8988T (cell line): ENCODE measurements around the gene TP73.

Experiments
- DNase-seq: peaks from one replicate; pipeline ENCODE4 v3.0.0; 2011

Gene TP73

DNA sequence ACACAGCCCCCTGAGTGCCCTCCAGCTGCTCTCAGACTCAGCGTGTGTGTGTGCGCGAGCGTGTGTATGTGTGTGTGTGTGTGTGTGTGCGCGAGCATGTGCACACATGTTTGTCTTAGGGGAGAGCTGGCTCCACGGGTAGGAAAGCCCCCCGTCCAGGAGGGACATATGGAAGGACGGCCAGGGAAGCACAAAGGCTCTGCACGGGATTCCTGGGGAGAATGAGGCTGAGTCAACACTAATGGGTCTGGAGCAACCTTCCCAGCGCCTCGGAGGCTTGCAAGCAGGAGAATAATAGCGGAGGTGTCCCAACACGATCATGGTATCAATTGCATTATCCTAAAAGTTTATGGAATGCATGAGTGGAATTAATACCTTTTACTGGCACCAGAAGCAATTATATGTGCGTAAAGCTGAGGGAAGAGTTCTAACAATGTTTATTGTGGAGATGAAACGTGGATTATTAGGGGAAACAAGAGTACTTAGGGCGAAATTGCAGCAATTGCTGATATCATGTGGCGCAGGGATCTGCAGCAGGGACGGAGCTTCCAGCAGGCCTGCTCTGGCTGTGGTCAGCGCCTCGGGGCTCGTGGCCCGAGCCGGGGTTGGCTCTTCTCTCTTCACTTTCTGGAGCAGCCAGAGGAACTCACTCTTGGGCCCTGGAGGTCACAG lies 59.6 kb downstream of the TP73 start:
- DNase-seq: no peak

GRCh38 chr1:3712573-3713535 lies 60.5 kb downstream of the TP73 start:
- no peak for DNase-seq

DNA sequence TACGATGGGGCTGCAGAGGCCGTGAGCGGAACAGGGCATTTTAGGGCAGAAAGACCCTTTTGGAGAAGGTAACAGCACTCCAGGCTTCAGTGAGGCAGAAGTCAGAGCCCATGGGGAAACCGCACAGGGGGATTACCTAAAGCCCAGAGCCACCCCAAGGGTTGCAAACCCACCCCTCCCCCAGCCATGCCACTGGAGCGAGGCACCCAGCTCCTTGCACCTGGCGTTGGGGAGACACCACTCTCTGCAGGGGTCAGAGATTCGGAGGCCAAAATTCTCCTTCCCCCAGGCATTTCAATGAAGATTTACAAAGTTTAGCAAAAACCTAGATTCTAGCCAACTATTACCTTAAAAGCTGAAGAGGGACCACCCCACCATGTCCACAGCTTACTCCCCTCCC lies 61.5 kb downstream of the TP73 start:
- DNase-seq: no peak

DNA sequence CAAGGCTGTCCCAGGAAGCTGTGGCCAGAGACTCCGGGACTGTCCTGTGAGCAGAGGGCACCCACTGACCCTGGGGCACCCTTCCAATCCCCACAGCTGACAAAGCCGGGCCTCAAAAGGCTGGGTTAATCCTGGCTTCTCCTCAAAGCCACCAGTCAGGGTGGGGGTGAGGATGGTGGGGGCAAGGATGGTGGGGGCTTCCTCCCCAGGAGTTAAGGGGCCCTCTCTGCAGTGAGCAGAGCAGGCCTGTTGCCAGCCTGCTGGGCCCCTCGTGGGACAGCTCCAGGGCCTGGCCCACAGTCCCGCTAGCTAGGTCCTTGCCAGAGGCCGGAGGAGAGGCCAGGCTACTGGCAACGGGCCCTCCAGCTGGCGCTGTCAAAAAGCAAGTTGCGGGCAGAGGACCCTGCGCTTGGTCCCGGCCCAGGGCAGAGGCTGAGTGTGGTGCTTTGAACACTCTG lies 62.0 kb downstream of the TP73 start:
- no peak for DNase-seq

GRCh38 chr1:3714814-3715213 lies 62.5 kb downstream of the TP73 start:
- DNase-seq: no peak

DNA sequence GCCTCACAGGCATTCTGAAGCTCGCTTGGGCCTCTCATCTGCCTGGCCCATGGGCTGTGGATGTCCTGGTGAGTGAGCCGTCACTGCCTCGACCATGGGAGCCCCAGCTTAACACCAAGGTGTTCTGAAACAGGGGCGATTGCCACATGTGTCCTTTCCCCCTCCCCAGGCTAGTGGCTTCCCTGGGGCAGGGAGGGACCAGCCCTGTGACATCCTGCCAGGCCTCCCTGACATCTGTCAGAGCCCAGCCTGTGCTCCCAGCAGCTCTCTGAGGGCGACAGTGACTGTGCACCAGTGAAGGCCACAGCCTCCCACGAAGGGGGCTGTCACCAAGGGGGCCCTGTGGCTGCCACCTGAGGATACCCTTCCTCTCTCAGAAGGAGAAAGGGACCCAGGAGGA lies 64.0 kb downstream of the TP73 start:
- no peak for DNase-seq

DNA sequence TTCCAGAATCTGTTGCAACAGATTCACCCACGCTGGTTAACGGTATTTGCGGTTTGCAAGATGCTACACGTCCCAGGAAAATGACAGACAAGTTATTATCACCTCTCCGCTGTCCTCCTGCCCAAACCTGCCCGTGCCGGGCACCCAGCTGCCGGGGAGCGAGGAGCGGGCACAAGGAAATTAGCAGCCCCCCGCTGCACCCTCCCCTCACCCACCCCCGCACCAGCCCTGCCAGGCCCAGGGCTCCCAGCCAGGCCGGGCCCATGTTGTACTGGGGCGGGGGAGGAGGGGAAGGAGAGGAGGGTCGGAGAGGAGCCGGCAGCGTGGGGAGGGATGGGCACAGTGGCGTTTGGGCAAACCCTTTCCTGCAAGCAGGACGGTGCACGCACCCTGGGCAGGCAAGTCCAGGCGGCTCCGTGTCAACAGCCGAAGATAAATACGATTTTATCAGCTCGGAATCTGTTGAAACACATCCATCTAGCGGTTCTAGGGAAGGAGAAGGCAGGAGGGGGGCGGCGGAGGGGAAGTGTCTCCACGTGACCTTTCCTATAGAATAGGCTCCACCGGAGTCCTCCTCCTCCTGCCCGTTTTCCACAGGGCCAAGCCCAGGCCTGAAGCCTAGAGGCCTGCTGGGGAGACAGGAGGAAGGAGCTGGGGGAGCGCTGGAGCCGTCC lies 64.9 kb downstream of the TP73 start:
- no peak for DNase-seq

- DNase-seq: no peak
Observed at GRCh38 chr1:3717715-3718601, 65.6 kb downstream of the TP73 start.

DNA sequence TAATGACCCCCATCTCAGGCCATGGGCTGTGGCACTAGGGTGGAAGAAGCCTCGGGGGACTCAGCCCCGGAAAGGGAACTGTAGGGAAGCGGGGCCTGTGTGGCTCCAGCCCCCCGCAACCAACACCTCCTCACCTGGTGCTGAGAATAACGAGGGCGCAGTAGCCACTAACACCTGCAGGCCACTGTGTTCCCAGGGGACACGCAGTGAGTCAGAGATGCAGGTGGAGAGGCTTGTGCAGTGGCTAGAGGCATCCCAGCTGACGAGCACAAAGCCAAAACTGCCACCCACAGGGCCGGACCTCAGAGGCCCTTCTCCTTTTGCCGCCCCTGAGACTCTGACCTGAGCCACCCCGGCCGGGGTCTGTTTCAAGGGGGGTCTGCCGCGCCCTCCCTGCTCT lies 66.4 kb downstream of the TP73 start:
- DNase-seq: no peak

DNA sequence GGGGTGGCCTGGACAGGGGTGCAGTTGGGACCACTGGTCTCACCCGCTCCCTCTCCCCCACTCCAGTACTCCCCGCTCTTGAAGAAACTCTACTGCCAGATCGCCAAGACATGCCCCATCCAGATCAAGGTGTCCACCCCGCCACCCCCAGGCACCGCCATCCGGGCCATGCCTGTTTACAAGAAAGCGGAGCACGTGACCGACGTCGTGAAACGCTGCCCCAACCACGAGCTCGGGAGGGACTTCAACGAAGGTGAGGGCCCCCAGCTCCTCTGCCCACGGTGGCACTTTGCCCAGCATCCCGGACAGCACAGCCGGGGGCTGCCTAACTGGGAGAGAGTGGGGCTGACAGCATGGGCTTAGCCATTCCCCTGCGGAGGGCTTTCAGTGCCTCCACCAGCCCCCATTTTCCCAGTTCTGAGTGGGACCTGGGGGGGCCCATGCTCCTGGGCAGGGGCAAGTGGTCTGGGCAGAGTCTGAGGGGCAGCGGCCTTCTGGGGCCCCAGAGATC lies 69.7 kb downstream of the TP73 start:
- DNase-seq: no peak

DNA sequence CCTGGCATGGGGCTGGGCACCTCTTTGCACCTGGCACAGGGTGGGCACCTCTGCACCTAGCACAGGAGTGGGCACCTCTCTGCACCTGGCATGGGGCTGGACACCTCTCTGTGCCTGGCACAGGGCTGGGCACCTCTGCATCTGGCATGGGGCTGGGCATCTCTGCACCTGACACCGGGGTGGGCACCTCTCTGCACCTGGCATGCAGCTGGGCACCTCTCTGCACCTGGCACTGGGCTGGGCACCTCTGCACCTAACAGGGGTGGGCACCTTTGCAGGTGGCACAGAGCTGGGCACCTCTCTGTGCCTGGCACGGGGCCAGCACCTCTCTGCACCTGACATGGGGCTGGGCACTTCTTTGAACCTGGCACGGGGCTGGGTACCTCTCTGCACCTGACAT lies 70.5 kb downstream of the TP73 start:
- DNase-seq: no peak

GRCh38 chr1:3724416-3725030 lies 72.2 kb downstream of the TP73 start:
- DNase-seq: peak; percentile 79

DNA sequence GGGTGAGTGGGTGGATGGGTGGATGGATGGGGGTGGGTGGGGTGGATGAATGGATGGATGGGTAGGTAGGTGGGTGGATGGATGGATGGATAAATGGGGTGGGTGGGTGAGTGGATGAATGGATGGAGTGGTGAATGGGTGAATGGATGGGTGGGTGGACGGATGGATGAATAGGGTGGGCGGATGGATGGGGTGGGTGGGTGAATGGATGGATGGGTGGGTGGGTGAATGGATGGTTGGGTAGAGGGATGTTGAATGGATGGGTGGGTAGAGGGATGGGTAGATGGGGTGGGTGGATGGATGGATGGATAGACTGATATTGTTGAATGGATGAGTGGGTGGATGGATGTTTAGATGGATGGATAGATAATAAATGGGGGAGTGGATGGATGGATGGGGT lies 73.0 kb downstream of the TP73 start:
- no peak for DNase-seq

DNA sequence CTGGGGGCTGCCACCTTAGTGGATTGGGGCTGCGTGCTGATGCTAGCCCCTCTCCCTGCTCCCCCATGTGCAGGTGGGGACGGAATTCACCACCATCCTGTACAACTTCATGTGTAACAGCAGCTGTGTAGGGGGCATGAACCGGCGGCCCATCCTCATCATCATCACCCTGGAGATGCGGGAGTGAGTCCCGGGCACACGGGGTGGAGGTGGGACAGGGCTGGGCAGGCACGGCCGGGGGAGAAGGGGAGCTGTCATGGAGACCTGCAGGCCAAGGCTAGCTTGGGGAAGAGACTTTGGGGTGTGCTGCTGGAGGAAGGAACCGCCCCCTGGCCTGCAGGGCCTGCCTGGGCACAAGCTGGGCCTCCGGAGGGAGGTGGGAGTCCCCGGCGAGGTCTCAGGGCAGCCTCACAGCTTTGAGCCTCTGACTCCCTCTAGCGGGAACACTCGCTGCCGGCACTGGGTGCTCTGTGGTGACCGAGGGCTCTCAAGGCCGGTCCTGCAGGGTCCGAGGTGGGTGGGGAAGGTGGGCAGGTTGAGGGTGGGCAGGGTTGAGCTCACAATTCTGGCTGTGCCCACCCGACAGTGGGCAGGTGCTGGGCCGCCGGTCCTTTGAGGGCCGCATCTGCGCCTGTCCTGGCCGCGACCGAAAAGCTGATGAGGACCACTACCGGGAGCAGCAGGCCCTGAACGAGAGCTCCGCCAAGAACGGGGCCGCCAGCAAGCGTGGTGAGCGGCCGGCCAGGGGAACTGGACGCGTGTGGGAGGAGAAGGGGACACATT lies 74.9 kb downstream of the TP73 start:
- peak; percentile 70 for DNase-seq

GRCh38 chr1:3727825-3728776 lies 75.8 kb downstream of the TP73 start:
- no peak for DNase-seq

DNA sequence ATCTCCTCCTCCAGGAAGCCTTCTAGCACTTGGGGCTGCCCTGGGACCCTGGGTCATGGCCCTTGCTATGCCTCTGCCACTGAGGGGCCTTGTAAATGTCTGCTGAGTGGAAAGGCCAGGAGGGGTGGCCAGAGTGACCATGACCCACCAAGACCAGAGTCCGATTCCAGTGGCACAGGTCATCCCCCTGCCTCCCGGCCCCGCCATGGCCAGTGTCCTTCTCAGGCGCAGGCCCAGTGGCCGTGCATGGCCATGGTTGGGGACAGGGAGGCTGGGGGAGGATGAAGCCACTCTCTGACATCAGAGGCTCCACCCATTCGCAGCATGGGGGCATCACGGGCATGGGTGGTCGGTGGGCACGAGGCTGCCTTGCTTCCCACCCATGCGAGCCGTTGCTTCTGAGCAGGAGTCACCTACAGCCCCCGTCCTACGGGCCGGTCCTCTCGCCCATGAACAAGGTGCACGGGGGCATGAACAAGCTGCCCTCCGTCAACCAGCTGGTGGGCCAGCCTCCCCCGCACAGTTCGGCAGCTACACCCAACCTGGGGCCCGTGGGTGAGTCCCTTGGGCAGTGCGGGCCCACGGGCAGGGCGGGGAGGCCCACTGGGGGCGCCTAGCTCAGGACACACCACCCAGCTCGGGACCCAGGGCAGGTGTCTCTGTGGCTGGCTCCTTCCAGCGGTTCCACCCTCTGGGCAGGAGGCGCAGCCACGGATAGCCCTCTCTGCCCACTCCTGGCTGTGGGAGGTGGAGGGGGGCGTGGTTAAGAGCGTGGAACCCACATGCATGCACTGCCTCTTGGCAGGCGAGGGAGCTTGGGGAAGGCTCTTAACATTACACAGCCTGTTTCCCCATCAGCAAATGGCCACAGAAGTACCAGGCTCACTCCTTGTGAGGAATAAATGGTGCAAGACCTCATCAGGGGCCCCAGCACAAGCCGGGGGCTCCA lies 77.6 kb downstream of the TP73 start:
- no peak for DNase-seq

DNA sequence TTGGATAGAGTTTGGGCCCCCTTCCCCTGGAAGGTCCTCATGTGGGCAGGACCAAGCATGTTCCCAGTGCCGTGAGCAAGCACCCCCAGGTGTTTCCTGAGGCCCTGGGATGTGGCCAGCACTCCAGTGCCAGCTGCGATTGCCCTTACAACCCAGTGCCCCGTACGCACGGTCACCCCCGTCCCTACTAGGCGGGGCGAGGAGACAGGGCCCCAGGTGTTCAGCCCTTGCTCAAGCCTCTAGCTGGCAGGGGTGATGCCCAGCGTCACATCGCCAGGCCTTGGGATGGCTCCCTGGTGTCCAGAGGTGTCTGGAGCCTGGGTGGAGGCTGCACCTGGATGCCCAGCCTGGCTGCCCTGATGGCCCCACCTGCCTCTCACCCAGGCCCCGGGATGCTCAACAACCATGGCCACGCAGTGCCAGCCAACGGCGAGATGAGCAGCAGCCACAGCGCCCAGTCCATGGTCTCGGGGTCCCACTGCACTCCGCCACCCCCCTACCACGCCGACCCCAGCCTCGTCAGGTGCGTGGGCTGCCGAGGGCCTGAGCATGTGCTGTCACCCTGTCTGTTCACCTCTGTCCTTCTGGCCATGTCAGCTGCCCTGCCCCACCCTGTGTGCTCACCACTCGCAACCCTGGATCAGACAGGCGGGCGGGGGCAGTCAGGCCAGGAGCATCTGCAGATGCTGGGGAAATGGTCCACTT lies 78.4 kb downstream of the TP73 start:
- no peak for DNase-seq
